GM23338 (cell line): ENCODE results near the gene PDIK1L. TPM values are rescaled to one million over a fixed set of nuclear protein-coding genes. Genes with fewer than 3 reads are reported as not detected.

Source experiments
- ATAC-seq: fragments of 200-7000 bp; cut with Tn5 transposase; 3 replicates; pipeline ENCODE4 v1.9.1; 2020
- DNase-seq: peaks from one replicate; pipeline ENCODE4 v3.0.0-alpha.2; 2015; ENCODE audit warnings: low spot score
- H2AFZ ChIP-seq: fragments of 200-600 bp; sonication (generic); 2 replicates; pipeline ENCODE4 v1.8.0; 2016; ENCODE audit warnings: antibody characterized with exemption, mild to moderate bottlenecking, moderate library complexity
- H3F3A ChIP-seq: fragments of 200-600 bp; sonication (generic); replicated peaks from 2 replicates; pipeline ENCODE4 v1.8.0; 2017; ENCODE audit warnings: antibody characterized with exemption, mixed run types, low read depth
- H3K27ac ChIP-seq: fragments of 200-600 bp; sonication (generic); 2 replicates; pipeline ENCODE4 v1.6.1; 2016; ENCODE audit warnings: low read depth
- H3K27me3 ChIP-seq: fragments of 200-600 bp; sonication (generic); 2 replicates; pipeline ENCODE4 v1.8.0; 2016; ENCODE audit warnings: mild to moderate bottlenecking, mixed run types, moderate library complexity; ENCODE audit not compliant: insufficient read depth
- H3K36me3 ChIP-seq: fragments of 200-600 bp; sonication (generic); 2 replicates; pipeline ENCODE4 v1.8.0; 2016; ENCODE audit warnings: mild to moderate bottlenecking; ENCODE audit not compliant: insufficient read depth
- H3K4me1 ChIP-seq: fragments of 200-600 bp; sonication (generic); 2 replicates; pipeline ENCODE4 v1.8.0; 2016; ENCODE audit warnings: mild to moderate bottlenecking, moderate library complexity; ENCODE audit not compliant: insufficient read depth
- H3K4me2 ChIP-seq: fragments of 200-600 bp; sonication (generic); 2 replicates; pipeline ENCODE4 v1.7.1; 2017; ENCODE audit warnings: mixed run types
- H3K4me3 ChIP-seq: fragments of 200-600 bp; sonication (generic); 2 replicates; pipeline ENCODE4 v1.6.1; 2016; ENCODE audit warnings: mixed run types
- H3K79me2 ChIP-seq: fragments of 200-600 bp; sonication (generic); replicated peaks from 2 replicates; pipeline ENCODE4 v1.8.0; 2017; ENCODE audit warnings: mild to moderate bottlenecking; ENCODE audit not compliant: insufficient read depth
- H3K9me2 ChIP-seq: fragments of 200-600 bp; sonication (generic); 2 replicates; pipeline ENCODE4 v1.8.0; 2017; ENCODE audit not compliant: insufficient read depth
- H4K20me1 ChIP-seq: fragments of 200-600 bp; sonication (generic); replicated peaks from 2 replicates; pipeline ENCODE4 v1.8.0; 2017; ENCODE audit warnings: mild to moderate bottlenecking; ENCODE audit not compliant: insufficient read depth
- H3K27ac Mint-ChIP-seq: 2 replicates; pipeline ENCODE4 v1.8.0; 2020; ENCODE audit warnings: inconsistent platforms, mild to moderate bottlenecking, moderate library complexity, mixed read lengths
- H3K27me3 Mint-ChIP-seq: 3 replicates; pipeline ENCODE4 v1.8.0; 2022; ENCODE audit warnings: low read depth, mild to moderate bottlenecking, moderate library complexity, mixed read lengths, inconsistent platforms; ENCODE audit not compliant: insufficient read depth, poor library complexity
- H3K36me3 Mint-ChIP-seq: 3 replicates; pipeline ENCODE4 v1.8.0; 2021; ENCODE audit warnings: low read depth, mild to moderate bottlenecking, inconsistent platforms, moderate library complexity, mixed read lengths
- H3K4me1 Mint-ChIP-seq: 3 replicates; pipeline ENCODE4 v1.8.0; 2020; ENCODE audit warnings: mild to moderate bottlenecking, inconsistent platforms, mixed read lengths
- H3K4me3 Mint-ChIP-seq: 3 replicates; pipeline ENCODE4 v1.8.0; 2021; ENCODE audit warnings: moderate library complexity, mild to moderate bottlenecking, inconsistent platforms, mixed read lengths
- H3K9me3 Mint-ChIP-seq: 3 replicates; pipeline ENCODE4 v1.8.0; 2020; ENCODE audit warnings: moderate library complexity, mild to moderate bottlenecking, inconsistent platforms, mixed read lengths
- CREB1 ChIP-seq: fragments of 250-450 bp; sonication (Bioruptor Pico); IDR thresholded peaks from 2 replicates; pipeline ENCODE4 v1.5.0; 2020; ENCODE audit warnings: low read depth, mild to moderate bottlenecking, moderate library complexity
- CTCF ChIP-seq, 2 experiments: fragments of 200-600 bp in 1 of 2; sonication (generic) in 1 of 2; conservative IDR thresholded peaks; 2 replicates each; pipeline versions ENCODE4 v1.5.1 to v1.6.1; 2016 to 2017; ENCODE audit warnings: antibody characterized with exemption in 2 of 2, low read depth in 2 of 2, mild to moderate bottlenecking in 2 of 2, moderate library complexity in 1 of 2
- ETS1 ChIP-seq: IDR thresholded peaks from 2 replicates; pipeline ENCODE4 v1.6.1; 2016; ENCODE audit warnings: antibody characterized with exemption
- EZH2 ChIP-seq: fragments of 200-600 bp; sonication (generic); IDR thresholded peaks from one replicate; pipeline ENCODE4 v1.8.0; 2017; ENCODE audit warnings: antibody characterized with exemption, mild to moderate bottlenecking, low read depth; ENCODE audit not compliant: unreplicated experiment
- EZH2phosphoT487 ChIP-seq: fragments of 200-600 bp; sonication (generic); IDR thresholded peaks from one replicate; pipeline ENCODE4 v1.8.1; 2018; ENCODE audit warnings: antibody characterized with exemption; ENCODE audit not compliant: unreplicated experiment
- JUNB ChIP-seq: IDR thresholded peaks from one replicate; pipeline ENCODE4 v1.6.1; 2016; ENCODE audit warnings: antibody characterized with exemption; ENCODE audit not compliant: unreplicated experiment
- NANOG ChIP-seq: IDR thresholded peaks from 2 replicates; pipeline ENCODE4 v1.6.1; 2016; ENCODE audit warnings: antibody characterized with exemption, borderline replicate concordance
- STAT1 ChIP-seq: IDR thresholded peaks from one replicate; pipeline ENCODE4 v1.6.1; 2016; ENCODE audit warnings: antibody characterized with exemption; ENCODE audit not compliant: unreplicated experiment
- ZNF114 ChIP-seq: fragments of 250-450 bp; sonication (Bioruptor Pico); IDR thresholded peaks from 2 replicates; pipeline ENCODE4 v1.5.0; 2020; ENCODE audit warnings: mild to moderate bottlenecking, moderate library complexity
- ZNF462 ChIP-seq: fragments of 250-450 bp; sonication (Bioruptor Pico); IDR thresholded peaks from 2 replicates; pipeline ENCODE4 v1.5.0; 2020; ENCODE audit warnings: mild to moderate bottlenecking, moderate library complexity
- polyA plus RNA-seq: library from polyadenylated mRNA; unstranded; fragments of >200 nt; fragmentation: Nextera tagmentation; extraction: Ambion mirVana; gene quantifications from 2 replicates; pipeline ENCODE4 v1.2.1, GENCODE V29; 2016
- total RNA-seq: library from RNA; depleted of rRNA; stranded (reverse); fragments of >200 nt; shearing (Covaris generic); gene quantifications from 2 replicates; pipeline ENCODE4 v1.2.3, GENCODE V29; 2014

PDIK1L gene
- total and polyA plus RNA-seq, 2 experiments from 2014 or later: 1.6 to 3.0 TPM

GRCh38 chr1:26162220-26162709 lies 50.6 kb downstream of the PDIK1L start:
- Mint-ChIP-seq H3K36me3 (no peaks in the 10 kb centered on the region), H3K27ac (no peak overlapping the region), H3K9me3 (peaks cover 3% of the 10 kb centered on the region; the same call in 1 of the 3 replicates), H3K27me3 (peaks cover 73% of the 10 kb centered on the region), H3K4me3 (peak overlapping the region; percentile 73), H3K4me1 (peaks cover 48% of the 10 kb centered on the region)
- no peak for DNase-seq
- H3K27ac ChIP-seq: no peak overlapping the region
- H3K79me2 ChIP-seq: no peaks in the 10 kb centered on the region
- H2AFZ ChIP-seq: peak overlapping the region; percentile 88; the same call in 1 of the 2 replicates
- H3K4me3 ChIP-seq: peak overlapping the region; percentile 65
- no peaks in the 10 kb centered on the region for H4K20me1 ChIP-seq
- peaks cover 93% of the 10 kb centered on the region for H3K27me3 ChIP-seq
- peak overlapping the region; percentile 87 for H3K4me2 ChIP-seq
- TF ChIP-seq EZH2 (peak; percentile 74), CREB1 (no peak)
- no peaks in the 10 kb centered on the region for H3K9me2 ChIP-seq
- no peak for ATAC-seq
- H3K36me3 ChIP-seq: no peaks in the 10 kb centered on the region
- H3F3A ChIP-seq: peaks cover 9% of the 10 kb centered on the region; the same call in 1 of the 2 replicates
- H3K4me1 ChIP-seq: peaks cover 41% of the 10 kb centered on the region

GRCh38 chr1:26163684-26164035 lies 52.0 kb downstream of the PDIK1L start:
- Histone ChIP-seq H3F3A (peaks cover 9% of the 10 kb centered on the region; the same call in 1 of the 2 replicates), H3K79me2 (no peaks in the 10 kb centered on the region), H3K36me3 (no peaks in the 10 kb centered on the region), H2AFZ (peak overlapping the region; percentile 88; the same call in 1 of the 2 replicates), H3K4me1 (peaks cover 36% of the 10 kb centered on the region), H4K20me1 (no peaks in the 10 kb centered on the region), H3K4me2 (peak overlapping the region; percentile 90), H3K27ac (no peak overlapping the region), H3K4me3 (peak overlapping the region; percentile 71), H3K9me2 (no peaks in the 10 kb centered on the region), H3K27me3 (peaks cover 80% of the 10 kb centered on the region)
- Mint-ChIP-seq H3K27ac (no peak overlapping the region), H3K36me3 (no peaks in the 10 kb centered on the region), H3K27me3 (peaks cover 68% of the 10 kb centered on the region), H3K9me3 (peaks cover 3% of the 10 kb centered on the region; the same call in 1 of the 3 replicates), H3K4me3 (peak overlapping the region; percentile 57), H3K4me1 (peaks cover 36% of the 10 kb centered on the region)
- no peak for ATAC-seq
- TF ChIP-seq CREB1: no peak
- no peak for TF ChIP-seq EZH2
- TF ChIP-seq STAT1: no peak
- TF ChIP-seq JUNB: no peak
- TF ChIP-seq ETS1: no peak
- no peak for TF ChIP-seq ZNF462 (CRISPR knock-in tag)
- TF ChIP-seq ZNF114 (CRISPR knock-in tag): no peak
- TF ChIP-seq CTCF (conservative IDR thresholded peaks at IDR 0.05; ENCODE audit: low read depth in 2 of 2): no peak
- TF ChIP-seq EZH2phosphoT487: no peak
- no peak for TF ChIP-seq NANOG
- no peak for DNase-seq
